Body of pancreas (tissue), 4 donors: ENCODE results near the gene ADCY2. TPM values are rescaled to one million over a fixed set of nuclear protein-coding genes. Genes with fewer than 3 reads are reported as not detected.

Experiments
- ATAC-seq: fragments of 150-250 bp; one replicate; pipeline ENCODE4 v1.9.1; 2016
- DNase-seq, 4 donors: peaks; one replicate each; pipeline ENCODE4 v3.0.0-alpha.2; 2019
- H3K27ac ChIP-seq, 4 donors: fragments of 200-600 bp; sonication (generic); 1 replicate in 3 of 4; 2 replicates in 1 of 4; pipeline versions ENCODE4 v1.5.1 to v1.6.1; 2016 to 2019; ENCODE audit warnings: mild to moderate bottlenecking in 1 of 4, mixed read lengths in 1 of 4, moderate library complexity in 1 of 4
- H3K27me3 ChIP-seq, 2 donors: fragments of 200-600 bp; sonication (generic); one replicate each; pipeline ENCODE4 v1.6.0; 2016; ENCODE audit warnings: mild to moderate bottlenecking in 1 of 2
- H3K36me3 ChIP-seq, 2 donors: fragments of 200-600 bp; sonication (generic); replicated peaks in 1 of 2; 2 replicates each; pipeline ENCODE4 v1.5.1; 2016; ENCODE audit warnings: low read depth in 2 of 2; ENCODE audit not compliant: insufficient read depth in 1 of 2
- H3K4me1 ChIP-seq: fragments of 200-600 bp; sonication (generic); one replicate; pipeline ENCODE4 v1.6.0; 2016
- H3K4me3 ChIP-seq, 2 donors: fragments of 200-600 bp; sonication (generic); 1 replicate in 1 of 2; 2 replicates in 1 of 2; pipeline ENCODE4 v1.5.1; 2016 to 2019
- H3K9me3 ChIP-seq, 3 donors: fragments of 200-600 bp; sonication (generic); 1 replicate in 2 of 3; 2 replicates in 1 of 3; pipeline ENCODE4 v1.5.1; 2016
- CTCF ChIP-seq, 7 experiments: fragments of 450-650 bp in 4 of 7; fragments of 200-600 bp in 3 of 7; sonication (generic) in 3 of 7; IDR thresholded peaks; one replicate each; pipeline ENCODE4 v1.5.1; 2016 to 2019; ENCODE audit warnings: antibody characterized with exemption in 7 of 7
- POLR2A ChIP-seq, 3 donors: fragments of 450-650 bp; IDR thresholded peaks; one replicate each; pipeline ENCODE4 v1.6.1; 2016; ENCODE audit warnings: antibody characterized with exemption in 3 of 3, mild to moderate bottlenecking in 2 of 3
- WGBS, 2 donors: methylation state at CpG; one replicate each; pipeline ENCODE4 v1.1.5; 2017; 5-methylcytosine and 5-hydroxymethylcytosine counted together
- intact Hi-C: fragments of 100-400 bp; cut with DNase I; formaldehyde crosslinking; loops from one replicate; pipeline ENCODE4 v1.15.1; 2023
- total RNA-seq, 2 donors: library from RNA; depleted of rRNA; stranded (reverse); fragments of >200 nt; gene quantifications; one replicate each; pipeline ENCODE4 v1.1.0, GENCODE V29; 2016

Gene ADCY2
- total RNA-seq, 2 donors from 2014 or later: 0.52 to 4.6 TPM

- intact Hi-C loops: no loop called here
- H3K9me3 ChIP-seq: no peaks in the 10 kb centered on the region
- 61 to 72% methylated on average over 5 of the region's 5 CpGs for WGBS, 2 donors
- H3K27me3 ChIP-seq: no peaks in the 10 kb centered on the region
- no peak overlapping the region for H3K4me3 ChIP-seq
- H3K27ac ChIP-seq: no peak overlapping the region
- H3K36me3 ChIP-seq: no peaks in the 10 kb centered on the region
- no peaks in the 10 kb centered on the region for H3K4me1 ChIP-seq
- no peak for DNase-seq
- no peak for ATAC-seq
- TF ChIP-seq CTCF (IDR thresholded peaks at IDR 0.05) (no peak), POLR2A (IDR thresholded peaks at IDR 0.05) (no peak)
Measured at GRCh38 chr5:7667216-7667767, 271.4 kb downstream of the ADCY2 start.

- DNase-seq (no peak), ATAC-seq (no peak)
- no peak overlapping the region for H3K4me3 ChIP-seq
- intact Hi-C loops: no loop called here
- no peaks in the 10 kb centered on the region for H3K4me1 ChIP-seq
- no peaks in the 10 kb centered on the region for H3K9me3 ChIP-seq
- H3K27ac ChIP-seq: no peak overlapping the region
- no peaks in the 10 kb centered on the region for H3K36me3 ChIP-seq
- H3K27me3 ChIP-seq: no peaks in the 10 kb centered on the region
- no peak for TF ChIP-seq CTCF (IDR thresholded peaks at IDR 0.05)
- no peak for TF ChIP-seq POLR2A (IDR thresholded peaks at IDR 0.05)
- WGBS, 2 donors: 73 to 82% methylated on average over 1 of the region's 1 CpG
Measured at GRCh38 chr5:7668161-7668560, 272.2 kb downstream of the ADCY2 start.

GRCh38 chr5:7668627-7669026, 272.7 kb downstream of the ADCY2 start:
- Histone ChIP-seq H3K4me3 (no peak overlapping the region), H3K27me3 (no peaks in the 10 kb centered on the region), H3K4me1 (no peaks in the 10 kb centered on the region), H3K36me3 (no peaks in the 10 kb centered on the region), H3K9me3 (no peaks in the 10 kb centered on the region), H3K27ac (no peak overlapping the region)
- no peak for ATAC-seq
- no peak for DNase-seq
- intact Hi-C loops: no loop called here
- TF ChIP-seq CTCF (IDR thresholded peaks at IDR 0.05): no peak
- no peak for TF ChIP-seq POLR2A (IDR thresholded peaks at IDR 0.05)

- no peaks in the 10 kb centered on the region for H3K4me1 ChIP-seq
- H3K27me3 ChIP-seq: no peaks in the 10 kb centered on the region
- intact Hi-C loops: no loop called here
- TF ChIP-seq CTCF (IDR thresholded peaks at IDR 0.05): no peak
- no peak for TF ChIP-seq POLR2A (IDR thresholded peaks at IDR 0.05)
- H3K9me3 ChIP-seq: no peaks in the 10 kb centered on the region
- no peaks in the 10 kb centered on the region for H3K36me3 ChIP-seq
- no peak for ATAC-seq
- no peak overlapping the region for H3K27ac ChIP-seq
- WGBS, 2 donors: 55 to 67% methylated on average over 7 of the region's 7 CpGs
- no peak overlapping the region for H3K4me3 ChIP-seq
- no peak for DNase-seq
Measured at GRCh38 chr5:7671381-7671993, 275.5 kb downstream of the ADCY2 start.

- H3K4me1 ChIP-seq: peaks cover 6% of the 10 kb centered on the region
- H3K27me3 ChIP-seq: no peaks in the 10 kb centered on the region
- no peak for ATAC-seq
- H3K9me3 ChIP-seq: no peaks in the 10 kb centered on the region
- intact Hi-C loops: no loop called here
- no peak overlapping the region for H3K4me3 ChIP-seq
- no peaks in the 10 kb centered on the region for H3K36me3 ChIP-seq
- no peak for TF ChIP-seq POLR2A (IDR thresholded peaks at IDR 0.05)
- TF ChIP-seq CTCF (IDR thresholded peaks at IDR 0.05): no peak
- H3K27ac ChIP-seq: no peak overlapping the region
- WGBS, 2 donors: 68 to 84% methylated on average over 6 to 7 of the region's 7 CpGs
- no peak for DNase-seq
Measured at GRCh38 chr5:7673658-7674057, 277.7 kb downstream of the ADCY2 start.
